ENCODE data around the gene ADCY4. TPM values are rescaled to one million over a fixed set of nuclear protein-coding genes. Genes with fewer than 3 reads are reported as not detected.

ADCY4 gene
- total and polyA plus RNA-seq, 2 of the 13 experiments (the other 11 are each of a cell fraction or from before 2014, with no cell fraction given), result 0.03 TPM; not detected in 1

DNA sequence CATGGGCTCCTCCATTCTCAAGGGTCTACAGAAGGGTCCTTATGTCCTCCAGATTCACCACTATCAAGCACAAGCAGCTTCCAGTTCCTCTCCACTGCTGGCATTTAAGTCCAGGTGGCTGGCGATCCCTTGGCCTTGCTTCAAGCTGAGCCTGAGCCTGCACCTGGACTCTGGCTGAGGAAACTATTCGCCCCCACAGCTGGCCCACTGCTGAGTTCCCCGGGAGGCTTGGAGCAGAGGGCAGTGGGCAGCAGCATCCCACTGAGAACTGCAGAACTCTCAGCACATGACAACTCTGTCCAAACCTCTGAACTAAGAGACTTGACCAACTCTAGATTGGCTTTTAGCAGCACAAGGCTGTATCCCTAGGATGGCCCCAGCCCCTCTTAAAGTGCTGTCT is 52.1 kb downstream of the ADCY4 start (continued):
- TF ChIP-seq MTF1 (CRISPR knock-in tag; IDR thresholded peaks at IDR 0.05) (no peak), ZNF564 (CRISPR knock-in tag; IDR thresholded peaks at IDR 0.05) (no peak), ZNF383 (CRISPR knock-in tag; IDR thresholded peaks at IDR 0.05; ENCODE audit: borderline replicate concordance) (no peak), ZNF761 (CRISPR knock-in tag; conservative IDR thresholded peaks at IDR 0.05) (no peak), NRL (CRISPR knock-in tag; IDR thresholded peaks at IDR 0.05; ENCODE audit: borderline replicate concordance) (0 out of 2 replicates have a peak, but pooled peaks have one; percentile 63), KDM5A (IDR thresholded peaks at IDR 0.05; ENCODE audit: borderline replicate concordance, low read length) (no peak)

DNA sequence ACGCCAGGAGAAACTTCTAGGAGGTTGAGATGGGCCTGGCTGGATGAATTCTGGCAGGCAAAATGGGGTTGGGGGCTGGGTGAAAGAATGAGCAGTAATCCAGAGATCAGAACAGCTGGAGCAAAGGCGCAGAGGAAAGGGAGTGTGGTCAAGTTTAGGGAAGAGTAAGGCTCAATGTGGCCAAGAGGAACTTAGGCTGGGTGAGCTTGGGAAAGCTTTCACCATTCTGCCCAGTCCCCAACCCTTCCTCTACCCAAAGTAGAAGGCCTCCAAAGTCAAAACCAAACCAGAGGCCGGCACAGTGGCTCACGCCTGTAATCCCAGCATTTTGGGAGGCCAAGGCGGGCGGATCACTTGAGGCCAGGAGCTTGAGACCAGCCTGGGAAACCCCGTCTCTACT is 53.2 kb downstream of the ADCY4 start:
- H3K9me3 ChIP-seq (ENCODE audit: low read length), result no peaks in the 10 kb centered on the region
- intact Hi-C loops (cut with micrococcal nuclease; ENCODE audit: unreplicated experiment), result no loop called here
- in situ Hi-C loops (cut with HindIII; ENCODE audit: extremely low pct_ligation_motif_present, low pct_unique_long_range_greater_than_20kb), result no loop called here
- no peak for ATAC-seq
- no peak for FAIRE-seq
- no peaks in the 10 kb centered on the region for H4K20me1 ChIP-seq (ENCODE audit: insufficient read depth, low read length)
- H3K79me2 ChIP-seq (ENCODE audit: insufficient read depth, low read length), result no peaks in the 10 kb centered on the region
- no peaks in the 10 kb centered on the region for H3K27me3 ChIP-seq (ENCODE audit: control insufficient read depth in 1 of 2, insufficient read depth in 2 of 2, low read length in 2 of 2)
- no peak for DNase-seq (ENCODE audit: low spot score)
- no peak overlapping the region for H3K9ac ChIP-seq (ENCODE audit: insufficient read depth, low read depth, low read length)
- no peaks in the 10 kb centered on the region for H3K4me1 ChIP-seq (ENCODE audit: insufficient read depth, low read length)
- no peak overlapping the region for H2AFZ ChIP-seq (ENCODE audit: low read length)
- ChIA-PET POLR2A (interaction anchor here (0.7 to 4.8 kb wide), 6 partner anchors 8 to 39 kb away, joined by 3 to 27 read pairs (median 6); partner anchors contain the start of genes CIDEB, RABGGTA and TINF2), CTCF (ENCODE audit: low intra/inter-chr PET ratio, low total read pairs) (no interaction called here)
- H3K36me3 ChIP-seq (replicated peaks in 1 of 2; ENCODE audit: control insufficient read depth in 1 of 2, insufficient read depth in 2 of 2, low read length in 2 of 2), result no peaks in the 10 kb centered on the region
- 92% methylated on average over 7 of the region's 7 CpGs for WGBS (ENCODE audit: low lambda C conversion rate)
- no peak overlapping the region for H3K4me3 ChIP-seq (replicated peaks in 1 of 3; ENCODE audit: insufficient read depth in 1 of 3, low read depth in 2 of 3, low read length in 3 of 3)
- no peak overlapping the region for H3K4me2 ChIP-seq (ENCODE audit: low read depth, low read length)
- BruUV-seq (replicated peaks), result no TSS peak
- no peak for TF ChIP-seq ZNF780A (CRISPR knock-in tag; IDR thresholded peaks at IDR 0.05)
- TF ChIP-seq ZNF75D (CRISPR knock-in tag; IDR thresholded peaks at IDR 0.05; ENCODE audit: borderline replicate concordance), result 0 out of 2 replicates have a peak, but pooled peaks have one; percentile 28
- H3K27ac ChIP-seq (ENCODE audit: extremely low read length, insufficient read depth, low read length), result no peak overlapping the region

All from HepG2 (cell line).